GM18867 (cell line): ENCODE measurements around the gene PEX11G.

Experiments
- ATAC-seq: cut with Tn5 transposase; IDR thresholded peaks from one replicate; pipeline ENCODE4 v1.9.1; 2021; ENCODE audit warnings: mild to moderate bottlenecking, moderate library complexity; ENCODE audit not compliant: unreplicated experiment

Gene PEX11G

GRCh38 chr19:7522072-7522922 lies 33.5 kb upstream of the PEX11G start, which contains the start of gene MCOLN1:
TSS of gene MCOLN1 (plus strand) at chr19:7522624. CDS start at chr19:7522751, 127 bp downstream.
- peak; percentile 84 for ATAC-seq

- ATAC-seq, result no peak
Observed at GRCh38 chr19:7521551-7522071, 32.8 kb upstream of the PEX11G start.

DNA sequence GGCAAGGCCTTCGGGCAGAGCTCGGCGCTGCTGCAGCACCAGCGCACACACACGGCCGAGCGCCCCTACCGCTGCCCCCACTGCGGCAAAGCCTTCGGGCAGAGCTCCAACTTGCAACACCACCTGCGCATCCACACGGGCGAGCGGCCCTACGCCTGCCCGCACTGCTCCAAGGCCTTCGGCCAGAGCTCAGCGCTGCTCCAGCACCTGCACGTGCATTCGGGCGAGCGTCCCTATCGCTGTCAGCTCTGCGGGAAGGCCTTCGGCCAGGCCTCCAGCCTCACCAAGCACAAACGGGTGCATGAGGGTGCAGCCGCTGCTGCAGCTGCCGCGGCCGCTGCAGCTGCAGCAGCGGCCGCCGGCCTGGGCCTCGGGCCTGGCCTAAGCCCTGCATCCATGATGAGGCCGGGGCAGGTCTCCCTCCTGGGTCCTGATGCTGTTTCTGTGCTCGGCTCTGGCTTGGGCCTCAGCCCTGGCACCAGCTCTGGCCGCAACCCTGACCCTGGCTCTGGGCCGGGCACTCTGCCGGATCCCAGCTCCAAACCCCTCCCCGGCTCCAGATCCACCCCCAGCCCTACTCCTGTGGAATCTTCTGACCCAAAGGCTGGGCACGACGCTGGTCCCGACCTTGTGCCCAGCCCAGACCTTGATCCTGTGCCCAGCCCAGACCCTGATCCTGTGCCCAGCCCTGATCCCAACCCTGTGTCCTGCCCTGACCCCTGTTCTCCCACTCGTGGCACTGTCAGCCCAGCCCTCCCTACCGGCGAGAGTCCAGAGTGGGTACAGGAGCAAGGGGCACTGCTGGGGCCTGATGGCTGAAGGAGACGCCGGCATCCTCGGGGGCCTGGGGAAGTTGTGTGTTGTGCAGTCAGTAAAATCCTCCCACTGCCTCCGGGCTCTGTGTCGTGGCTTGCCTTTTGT lies 31.6 kb upstream of the PEX11G start:
- ATAC-seq, result no peak

- ATAC-seq, result no peak
Observed at GRCh38 chr19:7519361-7520130, 30.7 kb upstream of the PEX11G start.

GRCh38 chr19:7516878-7517277 lies 28.0 kb upstream of the PEX11G start:
- no peak for ATAC-seq

DNA sequence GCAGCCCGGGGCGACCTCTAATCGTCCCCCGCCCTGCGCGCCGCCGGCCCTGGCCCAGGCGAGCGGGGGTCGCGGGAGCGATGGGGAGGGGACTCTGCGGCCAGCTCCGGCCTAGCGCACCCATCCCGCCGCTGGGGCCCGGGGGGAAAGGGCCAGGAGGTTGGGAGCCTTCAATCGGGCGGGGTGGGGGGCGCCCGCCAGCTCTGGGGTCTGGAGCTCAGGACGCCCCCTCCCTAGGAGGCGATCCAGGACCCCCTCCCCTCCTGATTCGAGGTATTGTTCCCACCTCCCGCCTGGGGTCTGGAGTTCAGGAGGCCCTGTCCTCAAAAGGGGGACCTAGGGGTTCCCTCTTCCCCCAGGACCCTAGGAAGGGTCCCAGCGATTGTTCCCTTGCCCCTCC lies 27.5 kb upstream of the PEX11G start:
- no peak for ATAC-seq

GRCh38 chr19:7515645-7516151 lies 26.9 kb upstream of the PEX11G start, which contains the start of gene ZNF358:
TSS of gene ZNF358 (plus strand) at chr19:7516103. CDS start at chr19:7519243, 3,140 bp downstream.
- ATAC-seq, result no peak

DNA sequence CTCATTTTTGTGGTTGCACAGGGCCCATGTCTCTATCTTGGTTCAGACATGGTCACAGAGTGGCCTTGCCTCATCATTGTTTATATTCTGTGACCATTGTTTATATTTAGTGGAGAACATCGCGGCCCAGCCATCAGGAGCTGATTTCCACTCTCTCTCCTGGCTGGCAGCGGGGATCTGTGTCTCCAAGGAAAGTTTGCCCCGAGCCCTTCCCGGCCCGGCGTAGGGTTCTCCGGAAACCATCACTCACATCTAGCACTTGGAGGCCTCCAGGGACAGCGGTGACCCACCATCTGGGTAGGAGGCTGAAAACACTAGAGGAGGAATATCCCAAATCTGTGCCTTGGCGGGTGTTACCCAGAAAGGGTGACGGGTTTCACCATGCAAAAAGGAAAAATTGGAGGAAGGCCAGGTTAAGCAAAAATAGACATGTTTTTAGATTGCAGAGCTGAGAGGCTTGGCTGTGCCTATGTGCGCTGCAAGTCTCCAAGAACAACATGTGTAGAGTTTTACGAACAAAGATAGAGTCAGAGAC lies 26.3 kb upstream of the PEX11G start:
- ATAC-seq, result no peak

DNA sequence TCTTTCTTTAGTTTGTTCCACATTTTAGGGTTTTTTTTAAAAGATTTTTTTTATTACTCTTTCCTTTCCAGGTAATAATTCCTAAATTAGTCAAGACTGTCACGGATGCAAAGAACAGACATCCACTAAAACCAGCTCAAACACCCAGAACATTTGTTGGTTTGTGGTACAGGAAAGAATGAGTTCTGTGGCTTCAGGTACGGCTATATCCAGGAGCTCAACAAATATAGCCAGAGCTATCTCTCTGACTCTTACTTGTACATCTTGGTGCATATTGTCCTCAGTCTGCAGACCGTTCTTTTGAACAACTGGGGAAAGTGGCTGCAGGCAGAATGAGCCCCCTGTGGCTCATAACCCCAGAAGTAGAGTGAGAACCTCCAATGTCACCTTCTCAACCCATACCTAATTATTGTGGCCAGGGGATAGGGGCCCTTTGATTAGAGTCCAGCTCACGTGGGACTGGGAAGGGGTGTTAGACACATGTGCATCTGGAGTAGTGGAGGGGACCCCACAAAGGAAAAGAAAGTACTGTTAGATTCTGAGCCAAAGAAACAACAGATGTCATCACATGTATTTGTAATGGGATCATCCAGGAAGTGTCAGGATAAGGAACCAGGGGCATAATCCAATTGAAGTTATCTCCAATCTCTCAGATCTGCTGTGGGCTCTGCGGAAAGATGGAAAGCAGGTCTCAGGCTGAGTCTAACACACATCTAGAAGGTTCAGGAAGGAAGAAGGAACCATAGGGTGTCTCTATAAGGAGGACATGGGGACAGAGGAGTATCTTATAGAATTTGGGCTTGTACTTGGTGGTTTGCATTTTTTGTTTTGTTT lies 25.2 kb upstream of the PEX11G start:
- no peak for ATAC-seq

DNA sequence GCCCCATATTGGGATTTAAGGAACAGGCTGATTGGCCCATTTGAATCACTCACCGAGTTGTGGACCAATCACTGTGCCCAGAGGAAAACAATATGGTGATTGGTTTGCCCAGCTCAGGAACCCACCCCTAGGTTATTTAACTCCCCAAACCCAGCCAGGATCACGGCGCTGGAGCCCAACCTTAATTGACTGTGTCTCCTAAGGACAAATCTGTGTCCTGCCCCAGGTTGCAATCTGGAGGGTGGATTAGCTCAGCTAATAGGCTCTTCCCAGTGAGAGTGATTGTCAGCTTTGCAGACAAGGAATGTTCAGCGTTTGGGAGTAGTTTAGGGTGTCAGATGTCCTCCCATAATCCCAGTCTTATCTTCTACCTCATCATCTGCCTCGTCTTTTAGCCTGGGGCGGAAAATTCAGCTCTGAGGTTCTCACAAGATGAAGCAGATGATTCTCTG lies 23.6 kb upstream of the PEX11G start:
- no peak for ATAC-seq

- no peak for ATAC-seq
Observed at GRCh38 chr19:7509625-7510024, 20.8 kb upstream of the PEX11G start.

DNA sequence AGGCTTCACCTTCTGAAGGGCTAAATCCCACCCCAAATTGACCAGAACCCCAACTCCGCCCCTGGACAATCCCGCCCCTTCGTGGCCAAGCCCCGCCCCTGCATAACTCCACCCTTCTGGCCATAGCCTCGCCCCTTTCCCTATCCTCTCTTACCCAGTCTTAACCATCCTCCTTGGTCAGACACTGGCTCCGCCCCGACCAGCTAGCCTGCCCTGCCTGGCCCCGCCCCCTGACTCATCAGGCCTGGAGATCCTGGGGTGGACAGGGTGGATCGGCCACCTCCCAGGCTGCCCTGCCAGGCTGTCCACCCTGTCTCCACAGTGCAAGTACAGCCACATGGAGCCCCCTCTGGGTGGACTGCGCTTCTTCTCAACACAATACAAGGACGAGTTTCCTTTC lies 19.0 kb upstream of the PEX11G start:
- ATAC-seq, result no peak

GRCh38 chr19:7506385-7507328 lies 17.8 kb upstream of the PEX11G start:
- ATAC-seq, result no peak

DNA sequence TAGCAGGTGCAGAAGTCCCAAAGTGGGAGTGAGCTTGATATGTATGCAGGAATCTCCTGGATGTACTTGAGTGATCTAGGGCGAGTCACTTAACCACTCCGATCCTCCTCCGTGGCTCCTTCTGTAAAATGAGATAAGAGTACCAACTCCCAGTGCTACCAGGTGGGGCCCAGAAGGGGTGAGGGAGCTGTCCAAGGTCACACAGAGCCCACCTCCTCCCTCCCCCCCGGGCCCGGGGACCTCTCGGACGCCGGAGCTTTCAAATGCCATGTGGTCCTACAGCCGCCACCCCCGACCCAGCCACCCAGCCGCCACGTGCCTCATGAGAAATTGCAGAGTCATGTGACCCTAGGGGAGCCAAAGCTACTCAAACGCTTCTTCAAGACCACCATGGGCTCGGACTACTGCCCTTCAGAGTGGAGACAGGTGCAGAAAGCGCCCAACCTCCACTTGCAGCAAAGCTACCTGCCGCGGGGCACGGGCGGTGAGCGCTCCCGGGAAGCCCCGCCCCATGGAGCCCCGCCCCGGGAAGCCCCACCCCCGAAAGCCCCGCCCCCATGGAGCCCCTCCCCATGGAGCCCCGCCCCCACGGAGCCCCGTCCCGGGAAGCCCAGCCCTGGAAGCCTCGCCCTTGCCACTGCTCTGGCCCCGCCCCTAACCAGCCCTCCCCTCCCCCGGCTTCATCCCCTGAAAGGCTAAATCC lies 17.0 kb upstream of the PEX11G start:
- no peak for ATAC-seq

DNA sequence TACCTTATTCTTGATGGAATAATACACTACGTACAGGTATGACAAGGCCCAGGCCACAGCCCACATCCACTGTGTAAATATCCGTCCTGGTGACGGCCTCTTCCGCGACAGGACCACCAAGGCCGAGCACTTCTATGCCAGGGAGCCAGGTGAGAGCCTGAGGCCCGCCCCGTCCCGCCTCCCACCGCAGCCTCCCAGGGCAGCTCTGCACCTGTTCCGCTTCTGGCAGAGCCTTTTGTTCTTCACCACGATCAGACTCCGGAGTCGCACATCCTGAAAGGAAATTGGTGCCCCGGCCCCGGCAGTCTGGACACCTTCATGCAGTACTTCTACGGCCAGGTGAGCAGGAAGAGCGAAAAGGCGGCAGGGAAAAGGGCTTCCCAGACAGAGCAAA lies 16.4 kb upstream of the PEX11G start:
- no peak for ATAC-seq

DNA sequence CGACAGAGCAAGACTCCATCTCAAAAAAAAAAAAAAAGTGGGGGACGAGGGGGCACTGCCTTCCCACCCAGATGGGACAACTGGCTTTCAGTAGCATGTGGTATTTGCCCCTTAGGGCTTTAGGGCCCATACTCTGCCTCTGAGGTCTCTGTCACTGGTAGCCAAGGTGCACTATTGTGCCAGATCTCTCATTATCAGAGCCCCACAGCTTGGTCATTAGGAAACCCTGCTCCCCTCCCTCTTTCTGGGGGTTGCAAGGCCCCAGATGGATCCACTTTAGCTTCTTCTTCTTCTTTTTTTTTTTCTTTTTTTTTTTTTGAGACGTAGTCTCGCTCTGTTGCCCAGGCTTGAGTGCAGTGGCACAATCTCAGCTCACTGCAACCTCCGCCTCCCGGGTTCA lies 15.8 kb upstream of the PEX11G start:
- no peak for ATAC-seq

GRCh38 chr19:7502552-7502951 lies 13.7 kb upstream of the PEX11G start:
- no peak for ATAC-seq
